Vagina (tissue), 2 donors: Measurements from ENCODE around the gene RNF7. TPM values are rescaled to one million over a fixed set of nuclear protein-coding genes. Genes with fewer than 3 reads are reported as not detected.

Experiments
- DNase-seq, 2 donors: peaks; one replicate each; pipeline ENCODE4 v3.0.0-alpha.2; 2017; ENCODE audit errors: extremely low spot score in 2 of 2
- H3K27ac ChIP-seq: fragments of 200-600 bp; sonication (generic); one replicate; pipeline ENCODE4 v1.5.1; 2019
- H3K27me3 ChIP-seq: fragments of 200-600 bp; sonication (generic); one replicate; pipeline ENCODE4 v1.5.1; 2019
- H3K36me3 ChIP-seq, 2 donors: fragments of 200-600 bp; sonication (generic); one replicate each; pipeline ENCODE4 v1.5.1; 2017 to 2019
- H3K4me1 ChIP-seq: fragments of 200-600 bp; sonication (generic); one replicate; pipeline ENCODE4 v1.5.1; 2019
- H3K4me3 ChIP-seq, 2 donors: fragments of 200-600 bp; sonication (generic); 1 replicate in 1 of 2; 2 replicates in 1 of 2; pipeline ENCODE4 v1.5.1; 2016 to 2019
- H3K9me3 ChIP-seq: fragments of 200-600 bp; sonication (generic); one replicate; pipeline ENCODE4 v1.5.1; 2019
- POLR2A ChIP-seq, 2 donors: fragments of 450-650 bp; IDR thresholded peaks; one replicate each; pipeline ENCODE4 v1.6.1; 2017; ENCODE audit warnings: antibody characterized with exemption in 2 of 2, mild to moderate bottlenecking in 2 of 2, moderate library complexity in 2 of 2
- POLR2AphosphoS5 ChIP-seq, 2 donors: sonication (generic); formaldehyde crosslinking; IDR thresholded peaks; one replicate each; pipeline ENCODE4 v1.9.0; 2017; ENCODE audit warnings: antibody characterized with exemption in 2 of 2, mild to moderate bottlenecking in 2 of 2, low read depth in 1 of 2; ENCODE audit not compliant: insufficient read depth in 1 of 2
- intact Hi-C: fragments of 100-400 bp; cut with DNase I; formaldehyde crosslinking; loops from one replicate; pipeline ENCODE4 v1.15.1; 2023
- total RNA-seq: library from RNA; depleted of rRNA; stranded (reverse); fragments of >200 nt; gene quantifications from one replicate; pipeline ENCODE4 v1.2.3, GENCODE V29; 2016
- TF ChIP-seq, protein P1 (sequence below), 3 experiments: fragments of 450-650 bp in 2 of 3; fragments of 200-600 bp in 1 of 3; sonication (generic) in 1 of 3; IDR thresholded peaks; one replicate each; pipeline ENCODE4 v1.5.1; 2017 to 2019; ENCODE audit warnings: antibody characterized with exemption in 3 of 3, mild to moderate bottlenecking in 2 of 3, moderate library complexity in 2 of 3

Gene RNF7
- total RNA-seq, 1 donor from 2014 or later = 57.0 TPM

GRCh38 chr3:141725036-141725435 is 13.1 kb upstream of the RNF7 start:
- Histone ChIP-seq H3K27ac (no peak overlapping the region), H3K9me3 (no peaks in the 10 kb centered on the region), H3K4me3 (no peak overlapping the region), H3K27me3 (no peaks in the 10 kb centered on the region), H3K4me1 (no peaks in the 10 kb centered on the region), H3K36me3 (no peaks in the 10 kb centered on the region)
- no peak for DNase-seq
- TF ChIP-seq POLR2A (IDR thresholded peaks at IDR 0.05) (no peak), POLR2AphosphoS5 (IDR thresholded peaks at IDR 0.05; ENCODE audit: insufficient read depth in 1 of 2, low read depth in 1 of 2) (no peak)
- TF ChIP-seq, protein P1, sequence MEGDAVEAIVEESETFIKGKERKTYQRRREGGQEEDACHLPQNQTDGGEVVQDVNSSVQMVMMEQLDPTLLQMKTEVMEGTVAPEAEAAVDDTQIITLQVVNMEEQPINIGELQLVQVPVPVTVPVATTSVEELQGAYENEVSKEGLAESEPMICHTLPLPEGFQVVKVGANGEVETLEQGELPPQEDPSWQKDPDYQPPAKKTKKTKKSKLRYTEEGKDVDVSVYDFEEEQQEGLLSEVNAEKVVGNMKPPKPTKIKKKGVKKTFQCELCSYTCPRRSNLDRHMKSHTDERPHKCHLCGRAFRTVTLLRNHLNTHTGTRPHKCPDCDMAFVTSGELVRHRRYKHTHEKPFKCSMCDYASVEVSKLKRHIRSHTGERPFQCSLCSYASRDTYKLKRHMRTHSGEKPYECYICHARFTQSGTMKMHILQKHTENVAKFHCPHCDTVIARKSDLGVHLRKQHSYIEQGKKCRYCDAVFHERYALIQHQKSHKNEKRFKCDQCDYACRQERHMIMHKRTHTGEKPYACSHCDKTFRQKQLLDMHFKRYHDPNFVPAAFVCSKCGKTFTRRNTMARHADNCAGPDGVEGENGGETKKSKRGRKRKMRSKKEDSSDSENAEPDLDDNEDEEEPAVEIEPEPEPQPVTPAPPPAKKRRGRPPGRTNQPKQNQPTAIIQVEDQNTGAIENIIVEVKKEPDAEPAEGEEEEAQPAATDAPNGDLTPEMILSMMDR (IDR thresholded peaks at IDR 0.05) = no peak
- intact Hi-C loops = no loop called here

- no peak overlapping the region for H3K27ac ChIP-seq
- no peak for DNase-seq
- intact Hi-C loops = no loop called here
- H3K27me3 ChIP-seq = no peaks in the 10 kb centered on the region
- no peak overlapping the region for H3K4me3 ChIP-seq
- no peaks in the 10 kb centered on the region for H3K36me3 ChIP-seq
- H3K4me1 ChIP-seq = no peaks in the 10 kb centered on the region
- TF ChIP-seq POLR2A (IDR thresholded peaks at IDR 0.05) = no peak
- no peak for TF ChIP-seq POLR2AphosphoS5 (IDR thresholded peaks at IDR 0.05; ENCODE audit: insufficient read depth in 1 of 2, low read depth in 1 of 2)
- TF ChIP-seq, protein P1 (IDR thresholded peaks at IDR 0.05) = no peak
- H3K9me3 ChIP-seq = no peaks in the 10 kb centered on the region
Measured at GRCh38 chr3:141726483-141726882, 11.6 kb upstream of the RNF7 start.

GRCh38 chr3:141728355-141728892 is 9.7 kb upstream of the RNF7 start:
- no peak for TF ChIP-seq POLR2A (IDR thresholded peaks at IDR 0.05)
- no peak for TF ChIP-seq POLR2AphosphoS5 (IDR thresholded peaks at IDR 0.05; ENCODE audit: insufficient read depth in 1 of 2, low read depth in 1 of 2)
- TF ChIP-seq, protein P1 (IDR thresholded peaks at IDR 0.05) = no peak
- no peaks in the 10 kb centered on the region for H3K4me1 ChIP-seq
- no peak overlapping the region for H3K4me3 ChIP-seq
- no peak for DNase-seq
- intact Hi-C loops = no loop called here
- H3K9me3 ChIP-seq = no peaks in the 10 kb centered on the region
- no peaks in the 10 kb centered on the region for H3K27me3 ChIP-seq
- no peaks in the 10 kb centered on the region for H3K36me3 ChIP-seq
- H3K27ac ChIP-seq = no peak overlapping the region

GRCh38 chr3:141729240-141729639 is 8.9 kb upstream of the RNF7 start:
- Histone ChIP-seq H3K36me3 (no peaks in the 10 kb centered on the region), H3K4me3 (no peak overlapping the region), H3K27ac (no peak overlapping the region), H3K9me3 (no peaks in the 10 kb centered on the region), H3K27me3 (no peaks in the 10 kb centered on the region), H3K4me1 (no peaks in the 10 kb centered on the region)
- no peak for TF ChIP-seq POLR2A (IDR thresholded peaks at IDR 0.05)
- TF ChIP-seq, protein P1 (IDR thresholded peaks at IDR 0.05) = no peak
- intact Hi-C loops = no loop called here
- no peak for DNase-seq

DNA sequence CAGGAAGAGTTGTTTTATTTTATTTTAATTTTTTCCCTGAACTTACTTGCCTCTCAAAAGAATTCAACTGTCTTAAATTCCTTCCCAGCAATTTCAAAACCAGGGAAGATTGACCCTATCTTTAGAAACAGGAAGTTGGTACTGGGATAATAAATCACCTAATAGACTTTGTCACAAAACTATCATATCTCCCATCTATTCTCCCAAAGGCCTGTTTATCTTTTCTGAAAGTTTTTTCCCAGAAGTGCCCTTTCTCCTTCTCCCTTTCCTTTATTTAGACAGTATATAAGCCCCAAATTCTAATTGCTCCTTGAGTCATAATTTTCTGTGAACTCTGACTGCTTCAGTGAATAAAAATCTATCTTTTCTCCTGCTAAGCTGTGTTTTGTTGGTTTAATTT is 2.9 kb upstream of the RNF7 start:
- Histone ChIP-seq H3K4me1 (peaks cover 10% of the 10 kb centered on the region), H3K4me3 (no peak overlapping the region), H3K9me3 (no peaks in the 10 kb centered on the region), H3K36me3 (no peaks in the 10 kb centered on the region), H3K27me3 (no peaks in the 10 kb centered on the region), H3K27ac (no peak overlapping the region)
- no peak for DNase-seq
- intact Hi-C loops = no loop called here
- no peak for TF ChIP-seq POLR2AphosphoS5 (IDR thresholded peaks at IDR 0.05; ENCODE audit: insufficient read depth in 1 of 2, low read depth in 1 of 2)
- TF ChIP-seq, protein P1 (IDR thresholded peaks at IDR 0.05) = no peak
- no peak for TF ChIP-seq POLR2A (IDR thresholded peaks at IDR 0.05)
